GM19238 (cell line): Measurements from ENCODE around the gene PDZD2.
"Not testable (repeated sequence)": the region's sequence is repeated elsewhere in the genome, so short reads cannot be mapped to it uniquely, and the experiment has no call there.

Source experiments
- DNase-seq: peaks from one replicate; pipeline ENCODE4 v3.0.0; 2011; ENCODE audit warnings: low spot score; ENCODE audit not compliant: insufficient read length

The PDZD2 gene

GRCh38 chr5:32029781-32030180 is 390.9 kb downstream of the PDZD2 start:
- DNase-seq: no peak

GRCh38 chr5:32030222-32030621 is 391.3 kb downstream of the PDZD2 start:
- no peak for DNase-seq

- no peak for DNase-seq
Measured at GRCh38 chr5:32030686-32031085, 391.8 kb downstream of the PDZD2 start.

- DNase-seq: no peak
Measured at GRCh38 chr5:32031089-32031488, 392.2 kb downstream of the PDZD2 start.

GRCh38 chr5:32038523-32038922 is 399.6 kb downstream of the PDZD2 start:
- no peak for DNase-seq

GRCh38 chr5:32039133-32039532 is 400.2 kb downstream of the PDZD2 start:
- DNase-seq: not testable (repeated sequence)

- not testable (repeated sequence) for DNase-seq
Measured at GRCh38 chr5:32039601-32040000, 400.7 kb downstream of the PDZD2 start.

GRCh38 chr5:32040181-32040695 is 401.3 kb downstream of the PDZD2 start:
- DNase-seq: not testable (repeated sequence)

- DNase-seq: no peak
Measured at GRCh38 chr5:32042551-32042961, 403.6 kb downstream of the PDZD2 start.

- DNase-seq: no peak
Measured at GRCh38 chr5:32043105-32043504, 404.2 kb downstream of the PDZD2 start.

- DNase-seq: no peak
Measured at GRCh38 chr5:32044434-32044833, 405.5 kb downstream of the PDZD2 start.

- no peak for DNase-seq
Measured at GRCh38 chr5:32044939-32045338, 406.0 kb downstream of the PDZD2 start.

- DNase-seq: no peak
Measured at GRCh38 chr5:32047056-32047455, 408.1 kb downstream of the PDZD2 start.

- no peak for DNase-seq
Measured at GRCh38 chr5:32051796-32052195, 412.9 kb downstream of the PDZD2 start.

GRCh38 chr5:32055891-32056866 is 417.2 kb downstream of the PDZD2 start:
- no peak for DNase-seq

- DNase-seq: no peak
Measured at GRCh38 chr5:32057187-32058096, 418.5 kb downstream of the PDZD2 start.

GRCh38 chr5:32058101-32058500 is 419.2 kb downstream of the PDZD2 start:
- no peak for DNase-seq

GRCh38 chr5:32058997-32059396 is 420.1 kb downstream of the PDZD2 start:
- no peak for DNase-seq

- DNase-seq: no peak
Measured at GRCh38 chr5:32059761-32060530, 421.0 kb downstream of the PDZD2 start.

- DNase-seq: no peak
Measured at GRCh38 chr5:32061236-32061635, 422.3 kb downstream of the PDZD2 start.

- DNase-seq: no peak
Measured at GRCh38 chr5:32066448-32066847, 427.5 kb downstream of the PDZD2 start.
